GM12891 (cell line): ENCODE results near the gene PNLDC1.
"Not testable (repeated sequence)": the region's sequence is repeated elsewhere in the genome, so short reads cannot be mapped to it uniquely, and the experiment has no call there.

Experiments
- PAX5 ChIP-seq: IDR thresholded peaks from 2 replicates; pipeline ENCODE4 v1.6.1; 2011; ENCODE audit warnings: low read length, moderate library complexity, mild to moderate bottlenecking; ENCODE audit not compliant: insufficient read depth, severe bottlenecking
- POLR2A ChIP-seq: IDR thresholded peaks from 2 replicates; pipeline ENCODE4 v1.6.1; 2011; ENCODE audit warnings: low read depth, low read length, control low read depth
- POLR2AphosphoS5 ChIP-seq: IDR thresholded peaks from 2 replicates; pipeline ENCODE4 v1.6.1; 2011; ENCODE audit warnings: low read depth, low read length, control low read depth
- POU2F2 ChIP-seq: IDR thresholded peaks from 2 replicates; pipeline ENCODE4 v1.6.1; 2011; ENCODE audit warnings: low read depth, mild to moderate bottlenecking, control low read depth, low read length, moderate library complexity
- SPI1 ChIP-seq: IDR thresholded peaks from 2 replicates; pipeline ENCODE4 v1.6.1; 2011; ENCODE audit warnings: low read depth, low read length, control low read depth
- TAF1 ChIP-seq: IDR thresholded peaks from 2 replicates; pipeline ENCODE4 v1.6.1; 2011; ENCODE audit warnings: low read depth, low read length, control low read depth

GRCh38 chr6:159848552-159848951, 48.5 kb downstream of the PNLDC1 start:
- TF ChIP-seq POLR2AphosphoS5, POU2F2, POLR2A, SPI1, PAX5, TAF1: not testable (repeated sequence)
